GM19193 (cell line): ENCODE data around the gene ZNF737.

ENCODE experiments used
- POLR2A ChIP-seq: IDR thresholded peaks from 4 replicates; pipeline ENCODE4 v1.6.1; 2011; ENCODE audit not compliant: insufficient read depth, insufficient read length; ENCODE audit errors: extremely low read depth

Gene ZNF737

GRCh38 chr19:20565321-20566018, at the start of gene ZNF737:
Gene ZNF737 (minus strand): TSS chr19:20565781. CDS start chr19:20565640, 141 bp downstream.
- peak; percentile 80 for TF ChIP-seq POLR2A

- TF ChIP-seq POLR2A = no peak
Measured at GRCh38 chr19:20612711-20613316, 47.2 kb upstream of the ZNF737 start.

GRCh38 chr19:20611866-20612265, 46.3 kb upstream of the ZNF737 start:
- no peak for TF ChIP-seq POLR2A

- TF ChIP-seq POLR2A = no peak
Measured at GRCh38 chr19:20607943-20608342, 42.4 kb upstream of the ZNF737 start.

- TF ChIP-seq POLR2A = no peak
Measured at GRCh38 chr19:20558571-20558970, 7.0 kb downstream of the ZNF737 start.

GRCh38 chr19:20558011-20558410, 7.6 kb downstream of the ZNF737 start:
- no peak for TF ChIP-seq POLR2A

GRCh38 chr19:20513189-20513904, 52.2 kb downstream of the ZNF737 start:
- TF ChIP-seq POLR2A = no peak

GRCh38 chr19:20503476-20503875, 62.1 kb downstream of the ZNF737 start:
- TF ChIP-seq POLR2A = no peak
